ELF-1 (cell line): Measurements from ENCODE around the gene HOXB3.

ENCODE experiments used
- DNase-seq: peaks from one replicate; pipeline ENCODE4 v3.0.0-alpha.2; 2016; ENCODE audit warnings: low read depth, low spot score

The HOXB3 gene

DNA sequence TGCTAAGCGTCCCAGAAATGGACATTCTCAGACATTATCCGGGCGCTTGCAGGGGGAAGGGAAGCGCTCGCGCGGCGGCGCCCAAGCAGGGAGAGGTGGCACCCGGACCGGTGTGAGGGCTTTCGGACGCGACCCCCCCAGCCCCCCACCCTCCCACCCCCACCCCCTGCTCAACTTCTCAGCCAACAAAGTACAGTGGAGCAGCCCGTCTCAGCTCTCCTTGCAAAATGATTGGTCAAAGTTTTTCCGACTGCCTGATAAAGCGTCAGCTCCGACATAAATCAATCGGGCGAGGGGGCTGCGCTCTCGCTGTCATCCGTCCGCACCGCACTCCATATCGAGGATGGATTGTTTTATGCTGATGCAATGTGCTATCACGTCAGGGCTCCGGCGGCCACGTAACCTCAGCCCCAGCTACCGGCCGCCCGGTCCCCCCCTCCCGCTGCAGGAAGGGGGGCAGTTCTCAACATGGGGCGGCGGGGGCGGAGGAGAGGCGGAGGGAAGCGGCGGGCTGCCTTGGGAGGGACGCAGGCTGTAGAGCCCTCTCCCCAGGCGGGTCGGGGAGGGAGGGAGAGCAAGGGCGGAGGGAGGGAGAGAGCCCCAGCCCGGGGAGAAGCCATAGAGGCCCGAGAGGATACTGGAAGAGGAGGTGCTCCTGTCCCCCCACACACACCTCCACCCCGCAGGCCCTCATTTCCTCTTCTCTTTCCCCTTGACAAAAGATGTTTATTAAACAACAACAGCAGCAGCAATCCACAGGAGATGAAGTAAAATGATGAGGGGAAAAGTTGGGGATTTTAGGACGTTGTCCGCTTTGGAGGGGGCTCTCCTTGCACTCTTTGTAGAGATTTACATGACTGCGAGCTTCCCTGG is 36.4 kb upstream of the HOXB3 start, which contains the start of gene HOXB9:
TSS of gene HOXB9 (minus strand) at position 114 of the 873 bp plus-strand sequence. CDS start at position 25, 89 bp downstream.
- peak; percentile 56 for DNase-seq

DNA sequence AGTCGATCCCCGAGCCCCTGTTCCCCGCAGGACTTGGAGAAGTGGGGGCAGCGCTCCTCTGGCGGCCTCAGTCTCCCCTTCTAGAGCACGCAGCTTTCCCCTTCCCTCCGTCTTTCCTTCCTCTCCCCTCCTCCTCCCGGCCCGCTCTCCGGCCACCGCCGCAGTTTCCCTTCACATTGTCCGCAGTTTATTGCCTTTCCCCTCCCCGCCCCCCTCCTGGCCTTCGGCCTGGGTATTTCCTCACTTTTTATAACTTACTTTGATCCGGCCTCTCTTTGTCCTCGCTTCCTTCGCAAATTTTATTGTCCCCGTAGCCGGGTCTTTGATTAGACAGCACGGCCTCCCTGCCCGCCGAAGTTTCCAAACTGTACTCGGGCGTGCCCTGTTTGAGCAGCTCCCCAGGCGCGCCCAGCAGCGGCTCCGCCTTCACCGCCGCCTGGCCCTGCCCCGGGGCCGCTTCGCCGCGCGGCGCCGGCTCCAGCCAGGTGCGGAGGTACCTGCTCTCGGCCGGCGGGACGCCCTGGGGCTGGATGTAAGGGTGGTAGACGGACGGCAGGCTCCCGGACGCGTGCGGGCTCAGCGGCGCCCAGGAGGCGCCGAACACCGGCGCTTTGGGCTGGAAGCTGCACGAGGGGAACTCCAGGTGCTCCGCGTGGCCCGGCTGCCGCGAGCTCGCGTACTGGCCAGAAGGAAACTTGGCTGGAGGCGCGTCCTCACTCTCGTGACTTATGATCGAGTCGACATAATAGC is 35.6 kb upstream of the HOXB3 start:
- peak; percentile 85 for DNase-seq

DNA sequence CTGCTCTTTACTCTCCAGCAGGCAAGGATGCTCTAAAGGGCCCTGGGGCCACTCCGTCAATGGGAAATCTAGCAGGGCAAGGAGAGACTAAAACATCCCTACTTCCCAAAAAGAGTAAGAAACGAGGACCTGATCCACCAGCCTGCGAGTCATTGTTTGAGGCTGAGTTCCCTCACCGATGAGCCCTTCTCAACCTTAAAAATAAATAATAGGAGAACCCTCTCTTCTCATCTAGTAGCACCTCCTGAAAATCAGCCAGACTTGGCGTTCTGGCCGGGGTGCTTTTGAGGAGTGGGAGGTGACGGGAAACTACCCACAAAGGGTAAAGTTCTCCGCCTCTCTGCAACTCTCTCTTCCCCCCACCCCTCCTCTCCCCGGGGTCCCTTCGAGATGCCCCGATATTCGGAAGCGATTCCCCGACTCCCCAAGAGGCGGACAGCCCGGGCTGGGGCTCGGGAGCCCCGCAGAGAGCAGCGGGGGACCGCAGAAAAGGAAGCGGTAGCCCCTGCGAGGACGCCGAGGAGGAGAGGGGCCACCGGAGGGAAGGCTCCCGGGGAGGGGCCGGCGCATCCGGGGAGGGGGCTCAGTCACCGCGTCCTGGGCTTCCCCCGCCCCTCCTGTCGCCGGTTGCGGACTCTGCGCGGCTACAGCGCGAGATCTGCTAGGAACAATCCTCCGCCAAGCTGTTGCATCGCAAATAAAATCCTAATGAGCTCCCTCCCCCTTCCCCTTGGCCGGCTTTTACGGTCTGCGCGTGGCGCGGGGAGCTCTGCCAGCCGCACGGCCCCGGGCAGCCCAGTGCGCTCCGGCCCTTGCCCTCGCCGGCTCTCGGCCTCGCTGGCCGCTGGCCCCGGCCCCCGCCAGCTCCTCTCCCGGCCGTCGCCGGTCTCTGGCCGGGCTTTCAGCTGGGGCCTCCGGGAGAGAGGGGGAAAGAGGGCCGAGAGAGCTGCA is 34.8 kb upstream of the HOXB3 start:
- peak; percentile 64 for DNase-seq

- DNase-seq: no peak
Observed at GRCh38 chr17:48624118-48624517, 34.1 kb upstream of the HOXB3 start.

DNA sequence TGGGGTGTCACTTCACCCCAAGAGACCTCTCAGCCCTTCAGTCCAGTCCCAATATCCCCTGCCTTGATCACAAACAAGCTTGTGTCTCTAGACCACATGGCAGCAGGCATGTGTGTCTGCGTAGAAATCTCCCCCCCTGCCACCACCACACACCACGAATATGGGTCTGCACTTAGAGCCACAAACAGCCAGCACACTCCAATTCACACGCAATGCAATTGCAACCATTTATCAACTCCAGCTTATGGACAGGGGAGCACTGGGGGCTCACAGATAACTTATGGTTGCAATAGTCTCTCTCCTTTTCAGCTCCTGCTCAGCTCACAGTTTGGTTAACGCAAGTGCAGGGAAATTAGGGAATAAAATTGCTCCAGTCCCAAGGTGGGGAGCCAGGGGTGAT is 33.5 kb upstream of the HOXB3 start:
- no peak for DNase-seq

GRCh38 chr17:48622857-48623256 is 32.8 kb upstream of the HOXB3 start:
- peak; percentile 19 for DNase-seq

DNA sequence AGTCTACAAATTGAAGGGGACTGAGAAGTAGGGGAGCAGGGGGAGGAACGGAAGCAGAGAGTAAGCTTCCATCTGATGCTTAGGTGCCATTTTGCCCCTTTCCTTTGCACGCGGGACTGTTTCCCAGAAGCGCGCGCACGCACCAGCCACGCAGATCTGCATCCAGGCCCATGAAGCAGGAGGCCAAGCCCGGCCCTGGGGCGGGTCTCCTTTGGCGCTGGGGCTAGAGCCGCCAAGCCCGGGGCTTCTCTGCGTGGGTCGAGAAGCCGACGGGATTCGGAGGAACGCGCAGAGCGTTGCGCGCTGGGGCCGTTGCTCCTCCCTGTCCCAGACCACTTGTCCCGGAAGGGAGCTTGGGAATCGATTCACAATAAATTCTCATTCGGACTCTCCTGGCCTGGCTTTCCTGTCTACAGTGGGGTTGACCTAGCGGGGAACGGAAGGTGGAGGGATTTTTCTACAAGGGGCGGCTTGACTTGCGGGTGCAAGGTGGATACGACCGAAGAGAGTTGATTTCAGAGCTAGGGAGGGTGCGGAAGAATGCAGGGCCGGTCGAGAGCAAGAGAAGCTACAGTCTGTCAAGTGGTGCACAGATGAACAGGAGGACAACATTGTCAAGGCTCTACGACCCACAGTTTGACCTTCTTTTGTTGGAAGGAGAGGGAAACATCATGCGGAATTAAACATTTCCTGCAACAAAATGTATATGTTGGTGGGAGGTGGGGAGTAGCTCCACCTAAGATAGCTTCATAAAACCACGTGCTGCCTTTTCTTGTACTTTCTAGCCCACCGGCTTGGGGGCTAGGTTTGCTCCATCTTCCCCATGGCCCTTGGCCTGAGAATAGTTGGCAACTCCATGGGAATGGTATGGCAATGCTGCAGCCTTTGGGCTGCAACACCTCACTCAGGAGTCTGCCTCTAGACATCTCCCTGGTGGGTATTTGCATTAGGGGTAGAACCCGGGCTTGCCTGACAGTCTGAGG is 31.7 kb upstream of the HOXB3 start:
- DNase-seq: peak; percentile 30

DNA sequence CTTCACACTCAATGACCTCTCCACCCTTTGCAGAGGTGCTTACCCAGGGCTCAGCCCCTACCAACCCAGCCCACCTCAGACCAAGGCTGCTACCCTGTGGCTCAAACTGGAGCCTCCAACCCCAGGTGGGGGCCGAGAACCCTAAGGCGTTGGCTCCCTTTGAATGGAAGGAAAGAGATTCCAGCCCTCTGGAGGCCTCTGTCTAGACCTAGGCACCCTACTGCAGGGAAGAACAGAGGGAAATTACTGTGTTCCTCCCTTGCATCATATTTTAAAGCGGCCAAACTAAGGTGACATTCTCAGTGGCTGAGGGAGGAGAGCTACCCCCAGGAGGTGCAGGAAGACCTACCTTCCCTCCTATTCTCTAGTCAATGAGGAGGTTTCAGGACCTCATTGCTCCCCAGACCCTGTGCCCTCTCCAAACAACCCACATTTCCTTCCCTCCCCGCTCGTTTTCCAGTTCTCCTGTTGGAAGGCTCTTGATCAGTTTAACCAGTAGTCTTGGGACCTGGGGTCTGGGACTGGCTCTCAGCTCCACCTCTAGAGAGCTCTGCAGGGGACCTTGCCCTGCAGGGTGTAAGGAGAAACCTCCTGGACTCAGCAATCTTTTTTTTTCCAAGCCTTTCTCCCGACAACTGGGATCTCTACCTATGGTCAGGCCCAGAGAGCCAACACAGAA is 30.6 kb upstream of the HOXB3 start:
- peak; percentile 57 for DNase-seq

- peak; percentile 74 for DNase-seq
Observed at GRCh38 chr17:48619826-48620449, 29.9 kb upstream of the HOXB3 start.

GRCh38 chr17:48618256-48618896 is 28.3 kb upstream of the HOXB3 start:
- peak; percentile 95 for DNase-seq

- DNase-seq: no peak
Observed at GRCh38 chr17:48617471-48618255, 27.6 kb upstream of the HOXB3 start.

- no peak for DNase-seq
Observed at GRCh38 chr17:48616717-48617470, 26.9 kb upstream of the HOXB3 start.

GRCh38 chr17:48615963-48616716 is 26.1 kb upstream of the HOXB3 start:
- no peak for DNase-seq

DNA sequence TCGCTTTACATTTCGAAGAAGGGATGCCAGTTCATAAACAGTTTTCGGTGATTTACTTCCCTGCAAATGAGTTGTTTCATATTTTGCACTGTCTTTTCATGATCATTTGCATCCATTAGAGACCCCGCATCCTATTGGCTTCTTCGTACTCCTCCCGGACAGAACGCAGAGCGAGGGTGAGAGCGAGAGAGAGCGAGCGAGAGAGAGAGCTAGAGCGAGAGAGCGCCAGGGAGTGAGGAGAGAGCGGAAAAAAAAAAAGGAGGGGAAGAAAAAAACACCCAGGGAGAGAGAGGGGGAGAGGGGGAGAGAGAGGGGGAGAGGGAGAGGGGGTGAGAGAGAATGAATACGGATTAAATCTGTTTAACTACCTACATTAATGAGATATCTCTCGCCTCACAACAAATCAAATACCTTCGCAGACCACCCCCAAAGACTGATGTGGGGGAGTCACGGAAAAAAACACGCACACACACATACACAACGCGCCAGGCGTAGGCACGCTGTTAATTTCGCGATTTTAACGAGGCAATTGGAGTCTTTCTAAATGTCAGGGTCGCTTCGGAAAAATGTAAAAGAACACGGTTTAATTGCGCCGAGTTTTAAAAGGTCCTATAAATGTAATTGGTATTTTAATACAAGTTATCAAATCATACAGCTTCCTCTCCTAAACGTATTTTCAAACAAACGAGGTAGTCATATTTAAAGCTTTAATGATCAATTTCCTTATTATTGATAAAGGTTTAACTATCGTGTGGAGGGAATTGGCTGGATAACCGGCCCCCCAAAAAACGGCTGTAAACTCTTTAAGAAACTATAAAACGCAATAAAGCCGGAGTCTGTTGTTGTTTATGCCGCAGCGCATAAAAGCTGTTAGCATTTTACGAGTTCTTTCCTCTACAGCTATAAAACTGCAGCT is 25.3 kb upstream of the HOXB3 start, which contains the start of gene HOXB8:
TSS of gene HOXB8 (minus strand) at position 246 of the 916 bp plus-strand sequence. CDS start 588 bp downstream, outside the sequence.
- DNase-seq: no peak
